Activated CD8-positive, alpha-beta memory T cell treated with anti-CD3 and anti-CD28 coated beads for 48 hours (primary cell): Measurements from ENCODE around the gene BPIFA3.

Experiments used
- DNase-seq, 3 experiments: peaks; one replicate each; pipeline ENCODE4 v3.0.0-alpha.2; 2020; ENCODE audit warnings: low read depth in 2 of 3, low spot score in 2 of 3

Gene BPIFA3

GRCh38 chr20:33211817-33212424 is 5.2 kb upstream of the BPIFA3 start:
- DNase-seq: no peak

GRCh38 chr20:33224399-33224798 is 7.2 kb downstream of the BPIFA3 start:
- DNase-seq: no peak

- no peak for DNase-seq
These were observed 12.7 kb downstream of the BPIFA3 start for GRCh38 chr20:33229843-33230242.

GRCh38 chr20:33231237-33231636 is 14.1 kb downstream of the BPIFA3 start:
- DNase-seq: no peak

- DNase-seq: no peak
These were observed 15.4 kb downstream of the BPIFA3 start for GRCh38 chr20:33232486-33233072.

- no peak for DNase-seq
These were observed 16.1 kb downstream of the BPIFA3 start for GRCh38 chr20:33233129-33233774.

- DNase-seq: no peak
These were observed 16.9 kb downstream of the BPIFA3 start for GRCh38 chr20:33234050-33234449.

- no peak for DNase-seq
These were observed 18.5 kb downstream of the BPIFA3 start, which contains the start of gene BPIFA1 for GRCh38 chr20:33235696-33236095. Gene BPIFA1 (plus strand): TSS chr20:33235996. CDS start chr20:33237712, 1,716 bp downstream.

GRCh38 chr20:33236351-33236750 is 19.2 kb downstream of the BPIFA3 start:
- DNase-seq: no peak

GRCh38 chr20:33237989-33238388 is 20.8 kb downstream of the BPIFA3 start:
- DNase-seq: no peak

- no peak for DNase-seq
These were observed 22.3 kb downstream of the BPIFA3 start for GRCh38 chr20:33239418-33239817.

- no peak for DNase-seq
These were observed 23.0 kb downstream of the BPIFA3 start for GRCh38 chr20:33239979-33240736.

- no peak for DNase-seq
These were observed 23.8 kb downstream of the BPIFA3 start for GRCh38 chr20:33240923-33241322.

GRCh38 chr20:33242319-33243100 is 25.4 kb downstream of the BPIFA3 start:
- no peak for DNase-seq

GRCh38 chr20:33246077-33246476 is 28.9 kb downstream of the BPIFA3 start:
- DNase-seq: no peak

- DNase-seq: no peak
These were observed 32.3 kb downstream of the BPIFA3 start for GRCh38 chr20:33249456-33249855.

- no peak for DNase-seq
These were observed 33.5 kb downstream of the BPIFA3 start for GRCh38 chr20:33250666-33251065.

- DNase-seq: no peak
These were observed 34.3 kb downstream of the BPIFA3 start for GRCh38 chr20:33251496-33251895.

- no peak for DNase-seq
These were observed 35.3 kb downstream of the BPIFA3 start for GRCh38 chr20:33252460-33252859.

- DNase-seq: no peak
These were observed 37.9 kb downstream of the BPIFA3 start for GRCh38 chr20:33255005-33255404.

- DNase-seq: no peak
These were observed 40.1 kb downstream of the BPIFA3 start for GRCh38 chr20:33257237-33257636.
